ENCODE results near the gene LTB4R2. TPM values are rescaled to one million over a fixed set of nuclear protein-coding genes. Genes with fewer than 3 reads are reported as not detected.

Gene LTB4R2
- total and polyA plus RNA-seq, 7 experiments from 2014 or later, result 2.1 to 26.8 (median 14.1) TPM

DNA sequence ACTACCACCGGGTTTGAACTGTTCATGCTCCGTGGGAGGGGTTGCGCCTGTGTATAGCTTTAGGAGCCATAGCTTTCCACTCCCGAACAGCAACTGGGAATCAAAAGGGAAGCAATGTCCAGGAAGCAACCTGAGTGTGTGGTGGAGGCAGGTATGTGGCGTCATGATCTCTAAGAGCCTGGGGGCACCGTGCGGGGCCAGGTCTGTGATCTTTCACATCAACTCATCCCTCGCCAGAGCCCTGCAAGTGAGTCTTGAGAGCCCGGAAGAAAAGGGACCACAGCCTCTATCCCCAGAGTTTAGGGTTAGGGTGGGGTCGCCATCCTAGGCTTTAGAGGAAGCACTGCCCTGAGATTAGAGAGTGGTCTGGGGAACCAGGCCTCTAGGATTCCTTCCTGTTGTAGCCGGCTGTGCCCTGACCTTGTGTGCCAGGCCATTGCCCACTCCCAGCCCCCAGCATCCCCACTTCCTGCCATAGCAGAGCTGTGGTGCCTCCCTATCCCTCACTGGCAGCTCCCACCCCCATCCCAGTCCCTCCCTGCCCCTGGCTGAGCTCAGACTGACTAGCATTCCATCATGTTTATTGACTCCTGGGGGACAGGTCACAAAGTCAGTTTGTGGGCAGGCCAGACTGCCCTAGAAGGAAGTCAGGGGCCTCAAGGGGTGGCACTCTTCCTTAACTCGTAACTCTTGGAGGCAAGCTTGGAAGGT is 25.7 kb downstream of the LTB4R2 start:
- POLR2A ChIA-PET, result interaction anchor here (0.8 to 16.5 kb wide), 4 partner anchors 31 to 106 kb away, joined by 3 to 293 read pairs (median 3); partner anchors contain the start of genes CBLN3, KHNYN and TINF2
- peak overlapping the region in 9 of 10 donors; percentile 22 to 94 (median 58) for H3K4me3 Mint-ChIP-seq
- peaks cover 0 to 32% (median 12%) of the 10 kb centered on the region in 5 donors for H3K36me3 Mint-ChIP-seq

GRCh38 chr14:24337144-24337823 is 27.3 kb downstream of the LTB4R2 start:
- no peak overlapping the region for H3K27ac ChIP-seq (ENCODE audit: low read depth, low read length)
- no peak overlapping the region for H3K4me3 ChIP-seq (ENCODE audit: low read length)
- DNase-seq (no peak), ATAC-seq (no peak)
- peaks cover 0 to 32% (median 12%) of the 10 kb centered on the region in 5 donors for H3K36me3 Mint-ChIP-seq
- ChIA-PET POLR2A (interaction anchor here (16.5 kb wide), 1 partner anchor 93 kb away, joined by 293 read pairs; the partner anchor contains the start of genes CBLN3 and KHNYN), CTCF (interaction anchor here (0.6 to 15.8 kb wide), 4 partner anchors 11 to 384 kb away, joined by 3 to 317 read pairs (median 4); partner anchors contain the start of genes CBLN3 and KHNYN)
- peaks cover 0 to under 1% (median 0%) of the 10 kb centered on the region in 11 donors for H3K9me3 Mint-ChIP-seq
- peaks cover 0 to 30% (median 0%) of the 10 kb centered on the region in 3 experiments for H3K36me3 ChIP-seq (ENCODE audit: control insufficient read depth in 2 of 3, insufficient read depth in 3 of 3, low read length in 3 of 3)
- H3K4me1 Mint-ChIP-seq, result peaks cover 27 to 55% (median 43%) of the 10 kb centered on the region in 7 donors
- peaks cover 8 to 48% (median 10%) of the 10 kb centered on the region in 5 donors for H3K27me3 Mint-ChIP-seq
- peak overlapping the region in 1 of 9 donors; percentile 74 for H3K27ac Mint-ChIP-seq
- H3K27me3 ChIP-seq (ENCODE audit: control insufficient read depth in 2 of 2, insufficient read depth in 2 of 2, low read length in 2 of 2), result peaks cover 7 to 13% of the 10 kb centered on the region in 2 donors
- H3K4me1 ChIP-seq (ENCODE audit: control insufficient read depth in 2 of 2, insufficient read depth in 2 of 2, low read length in 2 of 2), result peaks cover 37 to 40% of the 10 kb centered on the region in 2 donors
- H3K4me3 Mint-ChIP-seq, result peak overlapping the region in 2 of 10 donors; percentile 34 to 90
- H3K9me3 ChIP-seq (ENCODE audit: control insufficient read depth in 2 of 3, low read length in 3 of 3), result no peaks in the 10 kb centered on the region
- intact Hi-C loops (cut with micrococcal nuclease), result no loop called here

More for the DNA sequence above, 25.7 kb downstream of the LTB4R2 start:
- H3K9me3 ChIP-seq (ENCODE audit: control insufficient read depth in 2 of 3, low read length in 3 of 3), result no peaks in the 10 kb centered on the region
- no peak overlapping the region for H3K27ac Mint-ChIP-seq
- intact Hi-C loops (cut with micrococcal nuclease), result no loop called here
- H3K27ac ChIP-seq (ENCODE audit: low read depth, low read length), result no peak overlapping the region
- peaks cover 0 to 30% (median 0%) of the 10 kb centered on the region in 3 experiments for H3K36me3 ChIP-seq (ENCODE audit: control insufficient read depth in 2 of 3, insufficient read depth in 3 of 3, low read length in 3 of 3)
- peaks cover 0 to 5% (median 0%) of the 10 kb centered on the region in 11 donors for H3K9me3 Mint-ChIP-seq
- no peak for ATAC-seq
- peaks cover 48 to 55% of the 10 kb centered on the region in 2 donors for H3K4me1 ChIP-seq (ENCODE audit: control insufficient read depth in 2 of 2, insufficient read depth in 2 of 2, low read length in 2 of 2)
- H3K27me3 Mint-ChIP-seq, result peaks cover 7 to 46% (median 17%) of the 10 kb centered on the region in 5 donors
- CTCF ChIA-PET, result interaction anchor here (0.8 to 15.8 kb wide), 3 partner anchors 10 to 99 kb away, joined by 3 to 317 read pairs (median 5); partner anchors contain the start of genes CBLN3 and KHNYN
- no peak for DNase-seq
- peaks cover 32 to 67% (median 51%) of the 10 kb centered on the region in 7 donors for H3K4me1 Mint-ChIP-seq
- H3K4me3 ChIP-seq (ENCODE audit: low read length), result no peak overlapping the region
- peaks cover 7 to 13% of the 10 kb centered on the region in 2 donors for H3K27me3 ChIP-seq (ENCODE audit: control insufficient read depth in 2 of 2, insufficient read depth in 2 of 2, low read length in 2 of 2)

GRCh38 chr14:24337824-24338175 is 27.9 kb downstream of the LTB4R2 start:
- Mint-ChIP-seq H3K9me3 (no peaks in the 10 kb centered on the region), H3K27me3 (peaks cover 6 to 48% (median 11%) of the 10 kb centered on the region in 5 donors), H3K36me3 (peaks cover 0 to 32% (median 12%) of the 10 kb centered on the region in 5 donors), H3K27ac (peak overlapping the region in 2 of 9 donors; percentile 6 to 84), H3K4me1 (peaks cover 22 to 49% (median 40%) of the 10 kb centered on the region in 7 donors), H3K4me3 (peak overlapping the region; percentile 90 to 99 (median 96))
- H3K4me1 ChIP-seq (ENCODE audit: control insufficient read depth in 2 of 2, insufficient read depth in 2 of 2, low read length in 2 of 2), result peaks cover 32 to 35% of the 10 kb centered on the region in 2 donors
- intact Hi-C loops (cut with micrococcal nuclease), result no loop called here
- no peak overlapping the region for H3K4me3 ChIP-seq (ENCODE audit: low read length)
- H3K27me3 ChIP-seq (ENCODE audit: control insufficient read depth in 2 of 2, insufficient read depth in 2 of 2, low read length in 2 of 2), result peaks cover 7 to 13% of the 10 kb centered on the region in 2 donors
- peaks cover 0 to 30% (median 0%) of the 10 kb centered on the region in 3 experiments for H3K36me3 ChIP-seq (ENCODE audit: control insufficient read depth in 2 of 3, insufficient read depth in 3 of 3, low read length in 3 of 3)
- H3K9me3 ChIP-seq (ENCODE audit: control insufficient read depth in 2 of 3, low read length in 3 of 3), result no peaks in the 10 kb centered on the region
- ChIA-PET CTCF (interaction anchor here (0.6 to 15.8 kb wide), 4 partner anchors 10 to 385 kb away, joined by 3 to 317 read pairs (median 4); partner anchors contain the start of genes CBLN3 and KHNYN), POLR2A (interaction anchor here (16.5 kb wide), 1 partner anchor 93 kb away, joined by 293 read pairs; the partner anchor contains the start of genes CBLN3 and KHNYN)
- no peak overlapping the region for H3K27ac ChIP-seq (ENCODE audit: low read depth, low read length)
- ATAC-seq, result no peak
- no peak for DNase-seq

DNA sequence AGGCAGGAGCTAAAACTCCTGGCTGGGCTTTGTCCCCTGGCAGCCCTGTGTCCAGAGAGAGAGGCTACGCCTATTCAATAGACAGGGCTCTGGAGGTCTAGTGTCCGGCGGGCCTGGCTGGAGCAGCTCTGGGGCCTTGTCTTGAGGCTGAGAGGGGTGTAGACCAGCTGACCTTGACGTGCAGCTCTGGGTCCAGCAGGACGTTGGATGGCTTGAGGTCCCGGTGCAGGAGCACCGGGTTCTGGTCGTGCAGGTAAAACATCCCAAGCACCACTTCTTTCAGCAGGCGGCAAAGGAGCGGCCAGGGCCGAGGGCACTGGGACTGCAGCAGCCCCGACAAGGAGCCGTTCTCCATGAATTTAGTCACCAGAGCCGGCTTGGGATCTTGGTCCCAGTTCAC is 28.9 kb downstream of the LTB4R2 start:
- CTCF ChIA-PET, result interaction anchor here (0.7 to 15.8 kb wide), 6 partner anchors 10 to 445 kb away, joined by 3 to 317 read pairs (median 4); partner anchors contain the start of genes CBLN3, DHRS1, KHNYN and NOP9
- Mint-ChIP-seq H3K4me3 (peak overlapping the region; percentile 90 to 99 (median 96)), H3K9me3 (no peaks in the 10 kb centered on the region), H3K27me3 (peaks cover 6 to 45% (median 11%) of the 10 kb centered on the region in 5 donors), H3K4me1 (peaks cover 22 to 39% (median 31%) of the 10 kb centered on the region in 7 donors), H3K36me3 (peaks cover 0 to 32% (median 12%) of the 10 kb centered on the region in 5 donors), H3K27ac (peak overlapping the region in 4 of 9 donors; percentile 32 to 97 (median 60))
- H3K36me3 ChIP-seq (ENCODE audit: control insufficient read depth in 2 of 3, insufficient read depth in 3 of 3, low read length in 3 of 3), result peaks cover 0 to 30% (median 0%) of the 10 kb centered on the region in 3 experiments
- intact Hi-C loops (cut with micrococcal nuclease), result loop anchor here in 1 of 2 donors (1.0 kb wide), 1 partner anchor 92 kb away; no protein-coding TSS in a partner anchor
- peak overlapping the region; percentile 74 for H3K27ac ChIP-seq (ENCODE audit: low read depth, low read length)
- H3K4me1 ChIP-seq (ENCODE audit: control insufficient read depth in 2 of 2, insufficient read depth in 2 of 2, low read length in 2 of 2), result peaks cover 23 to 25% of the 10 kb centered on the region in 2 donors
- ATAC-seq, result no peak
- H3K9me3 ChIP-seq (ENCODE audit: control insufficient read depth in 2 of 3, low read length in 3 of 3), result no peaks in the 10 kb centered on the region
- H3K4me3 ChIP-seq (ENCODE audit: low read length), result peak overlapping the region; percentile 96
- DNase-seq, result no peak
- H3K27me3 ChIP-seq (ENCODE audit: control insufficient read depth in 2 of 2, insufficient read depth in 2 of 2, low read length in 2 of 2), result peaks cover 5% of the 10 kb centered on the region in 2 donors
- POLR2A ChIA-PET, result interaction anchor here (0.7 to 16.5 kb wide), 7 partner anchors 9 to 104 kb away, joined by 3 to 293 read pairs (median 3); partner anchors contain the start of genes CBLN3, KHNYN and TINF2

DNA sequence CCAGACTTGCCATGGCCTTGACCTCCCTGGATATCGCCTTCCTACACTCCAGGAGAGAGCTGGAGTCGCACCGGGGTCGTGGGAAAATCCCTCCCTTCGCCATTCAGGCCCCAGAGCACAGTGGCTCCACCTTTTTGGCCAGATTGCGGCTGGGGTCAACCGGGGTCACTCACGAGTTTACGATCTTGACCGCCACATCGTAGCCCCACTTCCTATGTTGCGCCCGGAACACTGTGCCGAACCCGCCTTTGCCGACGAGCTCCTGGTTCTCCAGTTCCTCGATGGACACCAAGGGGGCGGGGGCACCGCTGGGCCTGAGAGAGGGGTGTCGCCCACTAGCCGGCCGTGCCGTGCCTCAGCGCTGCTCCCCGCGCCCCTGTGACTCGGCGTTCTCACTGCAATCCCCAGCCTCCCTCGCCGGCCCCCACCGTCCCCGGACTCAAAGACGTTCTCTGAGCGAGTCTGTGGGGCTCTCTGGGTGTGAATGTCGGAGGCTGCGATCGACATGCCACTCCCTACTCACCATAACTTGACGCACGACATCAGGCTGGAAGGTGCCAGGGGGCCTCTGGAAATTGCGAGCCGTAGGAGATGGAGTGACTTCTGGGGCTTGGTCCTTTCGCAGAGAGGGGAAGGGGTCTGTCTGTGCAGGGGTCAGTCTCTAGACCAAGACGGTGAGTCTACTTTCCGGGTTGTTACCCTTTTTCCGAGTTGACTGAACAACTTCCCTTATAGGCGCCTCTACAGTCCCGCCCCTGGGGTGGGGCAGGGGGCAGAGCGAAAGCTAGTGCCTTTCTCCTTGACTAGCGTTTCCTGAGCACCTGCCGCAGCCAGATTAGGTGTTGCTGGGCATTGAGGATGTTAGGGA is 29.6 kb downstream of the LTB4R2 start, which contains the start of gene RIPK3:
TSS of gene RIPK3 (minus strand) at position 708 of the 868 bp plus-strand sequence. CDS start at position 543, 165 bp downstream.
- Histone ChIP-seq H3K27ac (ENCODE audit: low read depth, low read length) (peak within 1 kb of the TSS; percentile 74), H3K9me3 (ENCODE audit: control insufficient read depth in 2 of 3, low read length in 3 of 3) (no peaks in the 10 kb centered on the region), H3K27me3 (ENCODE audit: control insufficient read depth in 2 of 2, insufficient read depth in 2 of 2, low read length in 2 of 2) (peaks cover 0 to 5% of the 10 kb centered on the region in 2 donors), H3K4me3 (ENCODE audit: low read length) (peak within 1 kb of the TSS; percentile 96), H3K4me1 (ENCODE audit: control insufficient read depth in 2 of 2, insufficient read depth in 2 of 2, low read length in 2 of 2) (peaks cover 17 to 18% of the 10 kb centered on the region in 2 donors), H3K36me3 (ENCODE audit: control insufficient read depth in 2 of 3, insufficient read depth in 3 of 3, low read length in 3 of 3) (peaks cover 0 to 30% (median 0%) of the 10 kb centered on the region in 3 experiments)
- intact Hi-C loops (cut with micrococcal nuclease), result loop anchor here (1.0 to 2.0 kb wide), 3 partner anchors 7 to 92 kb away; no protein-coding TSS in a partner anchor
- peak; percentile 48 to 72 (median 69) for DNase-seq
- ATAC-seq, result peak; percentile 90
- peaks cover 0 to 32% (median 12%) of the 10 kb centered on the region in 5 donors for H3K36me3 Mint-ChIP-seq
- peak within 1 kb of the TSS; percentile 90 to 99 (median 96) for H3K4me3 Mint-ChIP-seq
- ChIA-PET POLR2A (interaction anchor here (0.7 to 16.5 kb wide), 10 partner anchors 8 to 225 kb away, joined by 3 to 293 read pairs (median 4); partner anchors contain the start of genes CBLN3, DCAF11, DHRS1 and KHNYN), CTCF (interaction anchor here (0.6 to 15.8 kb wide), 9 partner anchors 8 to 115 kb away, joined by 3 to 317 read pairs (median 4); partner anchors contain the start of genes CBLN3, DHRS1, KHNYN and NOP9)
- peaks cover 22 to 35% (median 30%) of the 10 kb centered on the region in 7 donors for H3K4me1 Mint-ChIP-seq
- no peaks in the 10 kb centered on the region for H3K9me3 Mint-ChIP-seq
- H3K27ac Mint-ChIP-seq, result peak within 1 kb of the TSS; percentile 81 to 98 (median 95)
- H3K27me3 Mint-ChIP-seq, result peaks cover 6 to 42% (median 8%) of the 10 kb centered on the region in 5 donors
